Hematopoietic multipotent progenitor cell (in vitro differentiated cells): ENCODE results near the gene COL8A2. TPM values are rescaled to one million over a fixed set of nuclear protein-coding genes. Genes with fewer than 3 reads are reported as not detected.
A peak's percentile ranks its signal among the peaks of the same experiment; 100 is the strongest.
"Not testable (repeated sequence)": the region's sequence is repeated elsewhere in the genome, so short reads cannot be mapped to it uniquely, and the experiment has no call there.

Source experiments
- DNase-seq, 3 donors: peaks; one replicate each; pipeline ENCODE4 v3.0.0-alpha.2; 2011 to 2015; ENCODE audit warnings: low read depth in 2 of 3, low spot score in 2 of 3
- total RNA-seq: library from RNA; depleted of rRNA; stranded (reverse); fragments of >200 nt; gene quantifications from one replicate; pipeline ENCODE4 v1.2.3, GENCODE V29; 2012

COL8A2 gene
- 0.81 TPM for total RNA-seq

DNA sequence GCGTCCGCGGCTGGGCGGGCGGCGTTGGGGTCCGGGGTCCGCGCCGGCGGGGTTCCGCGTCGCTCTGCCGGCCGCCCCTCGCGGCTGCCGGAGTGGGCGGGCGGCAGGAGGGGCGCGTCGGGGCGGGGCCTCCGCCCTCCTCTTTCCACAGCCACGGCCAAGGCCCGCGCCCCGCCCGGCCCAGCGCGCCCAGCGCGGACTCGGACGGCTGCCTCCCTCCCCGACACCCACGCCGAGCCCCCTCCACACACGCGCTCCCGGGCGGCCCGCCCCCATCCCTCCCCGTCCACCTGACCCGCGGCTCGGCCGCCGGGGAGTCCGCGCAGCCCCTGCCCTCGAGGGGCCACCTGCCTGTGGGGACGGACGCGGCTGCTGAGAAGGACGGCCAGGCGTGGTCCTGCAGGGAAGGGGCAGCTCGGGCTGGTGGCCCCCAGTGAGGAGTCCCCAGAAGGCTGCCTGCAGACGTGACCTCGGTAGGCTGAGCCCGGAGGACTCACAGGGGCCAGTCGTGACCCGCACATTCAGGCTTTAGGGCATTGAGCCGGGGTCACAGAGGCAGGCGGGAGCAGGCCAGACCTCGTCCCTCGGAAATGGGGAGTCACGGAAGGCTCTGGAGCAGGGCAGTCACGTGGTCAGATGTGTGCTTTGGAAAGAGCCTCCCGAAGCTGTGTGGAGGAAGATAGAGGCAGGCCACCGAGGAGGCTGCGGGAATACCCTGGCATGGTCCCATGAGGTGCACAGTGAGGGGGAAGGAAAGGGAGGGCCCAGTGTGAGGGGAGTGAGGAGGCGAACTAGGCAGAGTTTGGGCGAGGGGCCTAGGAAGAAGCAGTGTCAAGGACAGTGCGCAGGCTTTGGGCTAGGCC, at the start of gene COL8A2:
Gene COL8A2, minus strand, starts transcription at position 94 of the 863 bp plus-strand sequence. CDS start 24,980 bp downstream, outside the sequence.
- DNase-seq, result peak in 1 of 3 donors; percentile 12

DNA sequence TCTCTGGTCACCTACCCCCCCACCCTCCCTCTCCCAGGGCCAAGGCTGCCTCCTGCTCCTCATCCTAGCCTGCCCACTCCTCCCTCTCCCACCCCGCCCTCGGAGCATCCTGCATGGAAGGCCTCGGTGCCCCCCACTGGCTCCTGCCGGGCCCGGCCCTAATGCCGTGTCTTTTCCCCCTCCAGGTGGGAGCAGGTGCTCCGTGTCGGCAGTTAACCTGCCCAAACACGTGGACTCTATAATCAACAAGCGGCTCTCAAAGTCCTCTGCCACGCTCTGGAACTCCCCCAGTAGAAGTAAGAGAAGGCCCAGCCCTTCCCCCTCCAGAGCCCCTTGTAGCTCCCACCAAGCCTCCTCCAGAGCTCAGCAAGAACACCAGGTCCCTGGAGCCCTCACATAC, 49.7 kb upstream of the COL8A2 start:
- DNase-seq, result no peak

DNA sequence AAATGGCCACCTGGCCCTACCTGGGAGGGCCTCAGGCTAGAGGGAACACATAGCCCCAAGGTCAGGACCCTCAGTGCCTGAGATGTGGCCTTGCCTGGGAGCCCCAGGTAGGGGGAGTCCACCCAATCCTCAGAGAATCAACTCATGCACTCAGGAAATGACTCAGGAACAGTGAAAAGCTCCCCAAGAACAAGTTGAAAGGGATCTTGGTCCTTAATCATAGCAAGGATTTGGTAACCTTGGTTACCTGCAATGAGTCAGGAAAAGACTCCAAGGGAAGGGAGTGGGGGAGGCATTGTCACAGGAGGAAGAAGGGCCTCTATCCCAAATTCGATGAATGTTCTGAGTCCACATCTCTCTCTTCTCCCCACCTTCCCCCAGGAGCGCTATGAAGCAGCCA, 48.0 kb upstream of the COL8A2 start:
- DNase-seq, result no peak

DNA sequence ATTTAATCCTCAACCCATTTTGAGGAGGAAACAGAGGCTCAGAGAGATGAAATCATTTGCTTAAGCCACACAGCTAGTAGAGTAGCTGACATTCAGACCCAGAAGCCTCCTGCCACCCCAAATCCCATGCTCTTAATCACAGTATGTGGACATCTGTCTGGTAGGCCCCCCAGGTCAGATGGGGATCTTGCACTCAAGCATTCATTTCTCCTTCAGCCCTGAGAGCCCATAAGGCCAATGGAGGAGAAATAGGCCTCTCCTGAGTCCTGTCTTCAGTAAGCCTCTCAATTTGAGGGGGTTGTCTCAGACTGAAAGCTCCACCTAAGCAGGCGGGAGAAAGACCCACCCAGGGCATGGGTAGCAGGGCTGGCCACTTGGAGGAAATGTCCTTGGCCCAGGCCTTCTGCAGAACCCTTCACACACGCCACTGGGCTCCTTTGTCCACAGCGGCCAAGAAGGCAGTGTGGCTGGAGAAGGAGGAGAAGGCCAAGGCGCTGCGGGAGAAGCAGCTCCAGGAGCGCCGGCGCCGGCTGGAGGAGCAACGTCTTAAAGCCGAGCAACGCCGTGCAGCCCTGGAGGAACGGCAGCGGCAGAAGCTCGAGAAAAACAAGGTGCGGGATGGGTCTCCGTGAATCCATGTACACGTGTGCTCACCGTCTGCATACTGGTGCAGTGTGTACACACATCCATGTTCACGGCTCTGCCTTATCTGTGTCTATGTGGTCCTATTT, 47.2 kb upstream of the COL8A2 start:
- no peak for DNase-seq

DNA sequence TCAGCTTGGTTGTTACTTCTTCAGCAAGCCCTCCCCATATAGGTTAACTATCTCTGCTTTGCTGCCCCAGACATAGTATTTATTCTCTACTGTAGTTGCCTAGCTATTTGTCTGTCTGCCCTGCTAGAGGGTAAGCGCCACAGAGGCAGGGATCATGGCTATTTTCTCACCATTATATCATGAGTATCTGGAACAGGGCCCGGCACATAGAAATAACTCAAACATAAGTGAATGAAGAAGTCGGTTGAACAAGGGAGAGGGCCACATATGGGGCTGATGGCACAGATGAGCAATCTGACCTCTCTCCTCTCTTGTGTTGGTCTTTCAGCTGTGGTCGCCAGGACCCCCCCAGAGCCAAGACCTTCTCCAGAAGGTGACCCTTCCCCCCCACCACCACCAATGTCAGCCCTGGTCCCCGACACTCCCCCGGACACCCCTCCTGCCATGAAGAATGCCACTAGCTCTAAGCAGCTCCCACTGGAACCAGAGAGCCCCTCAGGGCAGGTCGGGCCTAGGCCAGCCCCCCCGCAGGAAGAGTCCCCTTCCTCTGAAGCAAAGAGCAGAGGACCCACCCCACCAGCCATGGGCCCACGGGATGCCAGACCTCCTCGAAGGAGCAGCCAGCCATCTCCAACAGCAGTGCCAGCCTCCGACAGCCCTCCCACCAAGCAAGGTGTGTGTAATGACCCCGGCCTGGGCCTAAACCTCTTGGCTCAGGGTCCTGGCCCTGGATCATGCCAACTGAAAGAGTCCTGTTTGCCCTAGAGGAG, 45.8 kb upstream of the COL8A2 start:
- DNase-seq, result no peak

DNA sequence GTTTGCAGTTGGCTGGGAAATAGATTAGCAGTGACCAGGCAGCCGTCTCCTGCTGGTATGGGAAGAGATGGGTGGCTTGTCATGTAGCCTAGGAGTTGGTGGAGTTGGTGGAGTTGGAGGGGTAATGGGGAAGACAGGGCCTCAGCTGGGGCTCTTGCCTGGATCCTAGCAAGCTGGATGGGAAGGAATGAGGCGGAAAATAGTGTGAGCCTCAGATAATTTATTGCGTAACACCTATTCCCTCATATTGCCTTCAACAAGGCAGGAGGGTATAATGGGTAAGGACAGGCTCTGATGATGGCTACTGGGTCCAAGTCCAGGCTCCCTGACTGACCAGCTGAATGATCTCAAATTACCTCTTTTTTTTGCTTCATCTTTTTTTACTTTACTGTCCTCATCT, 43.5 kb upstream of the COL8A2 start:
- DNase-seq, result no peak

DNA sequence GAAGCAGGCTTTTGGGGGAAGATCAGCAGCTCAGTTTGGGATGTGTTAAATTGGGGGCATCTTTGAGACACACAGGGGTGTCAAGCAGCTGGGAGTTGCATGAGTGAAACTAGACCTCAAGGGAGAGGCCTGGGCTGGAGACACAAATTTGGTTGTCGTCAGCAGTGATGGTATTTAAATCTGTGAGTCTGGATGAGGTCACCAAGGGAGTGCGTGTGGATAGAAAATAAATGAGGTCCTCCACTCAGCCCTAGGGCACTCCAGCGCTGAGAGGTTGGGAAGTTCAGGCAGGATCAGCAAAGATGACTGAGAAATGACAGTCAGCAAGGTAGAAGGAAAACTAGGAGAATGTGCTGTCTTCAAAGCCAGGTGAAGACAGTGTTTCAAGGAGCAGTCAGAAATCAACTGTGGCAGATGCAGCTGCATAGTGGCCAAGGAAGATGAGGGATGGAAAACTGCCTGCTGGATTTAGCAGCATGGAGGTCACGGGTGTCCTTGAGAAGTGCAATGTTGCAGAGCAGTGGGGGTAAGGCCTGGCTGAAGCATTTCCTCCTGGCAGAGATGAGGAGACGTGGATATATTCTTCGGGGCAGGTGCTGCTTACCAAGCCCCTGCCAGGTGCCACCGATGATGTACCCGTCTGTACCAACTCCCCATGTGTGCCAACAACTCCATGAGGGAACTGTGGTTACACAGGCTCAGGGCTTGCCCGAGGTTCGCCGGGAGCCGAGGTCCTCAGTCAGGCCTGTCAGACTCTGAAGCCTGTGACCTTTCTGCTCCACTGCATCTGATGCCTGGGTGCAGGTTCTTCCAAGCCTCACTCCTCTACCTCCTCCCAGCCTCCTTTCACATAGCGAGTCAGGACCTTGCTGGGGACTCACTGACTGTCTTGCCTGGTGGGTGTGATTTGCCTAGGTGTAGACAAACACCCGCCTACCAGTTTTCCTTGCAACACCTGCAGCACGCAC, 42.2 kb upstream of the COL8A2 start:
- no peak for DNase-seq

DNA sequence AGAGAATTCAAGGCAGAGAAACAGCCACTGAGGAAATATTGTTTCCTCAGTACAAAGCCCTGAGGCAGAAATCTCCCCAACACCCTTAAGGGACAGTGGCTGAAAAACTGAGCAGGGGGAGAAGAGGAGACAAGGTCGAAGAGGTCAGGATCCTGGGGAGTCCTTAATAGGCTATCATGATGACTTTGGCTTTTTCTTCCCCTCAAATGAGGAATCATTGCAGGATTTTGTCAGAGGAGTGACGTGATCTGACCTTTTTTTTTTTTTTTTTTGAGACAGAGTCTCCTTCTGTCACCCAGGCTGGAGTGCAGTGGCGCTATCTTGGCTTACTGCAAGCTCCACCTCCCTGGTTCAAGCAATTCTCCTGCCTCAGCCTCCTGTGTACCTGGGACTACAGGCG, 41.1 kb upstream of the COL8A2 start:
- DNase-seq, result no peak

DNA sequence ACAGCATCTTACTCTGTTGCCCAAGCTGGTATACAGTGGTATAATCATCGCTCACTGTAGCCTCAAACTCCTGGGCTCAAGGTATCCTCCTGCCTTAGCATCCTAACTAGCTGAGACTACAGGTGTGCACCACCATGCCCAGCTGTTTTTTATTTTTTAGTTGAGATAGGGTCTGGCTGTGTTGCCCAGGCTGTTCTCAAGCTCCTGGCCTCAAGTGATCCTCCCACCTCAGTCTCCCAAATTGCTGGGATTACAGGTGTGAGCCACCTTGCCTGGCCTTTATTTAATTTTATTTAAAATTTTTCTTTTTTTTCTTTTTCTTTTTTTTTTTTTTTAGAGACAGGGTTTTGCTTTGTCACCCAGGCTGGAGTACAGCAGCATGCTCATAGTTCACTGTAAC, 40.1 kb upstream of the COL8A2 start:
- no peak for DNase-seq

DNA sequence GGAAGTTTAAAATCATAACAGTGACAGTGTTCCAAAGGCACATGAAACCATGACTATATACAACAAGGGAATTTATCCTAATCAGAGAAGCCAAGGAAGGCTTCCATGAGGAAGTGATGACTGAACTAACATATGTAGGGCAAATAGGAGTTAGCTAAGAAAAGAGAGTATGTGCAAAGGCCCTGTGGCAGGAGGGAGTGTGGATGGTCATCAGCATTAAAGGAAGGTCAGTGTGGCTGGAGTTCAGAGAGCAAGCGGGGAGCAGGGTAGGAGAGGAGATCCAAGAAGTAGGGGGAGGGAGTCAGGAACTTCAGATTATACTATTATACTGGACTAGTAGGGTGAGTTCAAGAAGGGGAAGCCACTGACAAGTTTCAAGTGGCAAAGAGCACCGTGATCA, 39.3 kb upstream of the COL8A2 start:
- no peak for DNase-seq

DNA sequence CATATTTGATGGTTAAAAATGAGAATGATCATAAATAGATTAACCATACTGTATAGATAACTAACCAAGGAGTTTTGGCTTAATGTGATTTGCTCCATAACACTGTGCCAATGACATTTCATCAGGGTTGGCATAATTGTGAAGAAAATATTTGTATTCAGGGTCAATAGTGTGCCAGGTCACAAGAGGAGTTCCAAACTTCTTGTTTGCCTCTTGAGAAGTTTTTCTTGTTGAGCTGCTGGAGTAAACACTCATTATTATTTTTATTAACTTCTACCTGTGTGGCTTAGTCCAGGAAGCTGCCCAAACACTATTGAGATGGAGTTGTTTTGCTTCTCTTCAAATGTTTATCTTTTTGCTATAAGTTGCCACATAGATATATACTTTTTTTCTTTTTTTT, 38.4 kb upstream of the COL8A2 start:
- no peak for DNase-seq

DNA sequence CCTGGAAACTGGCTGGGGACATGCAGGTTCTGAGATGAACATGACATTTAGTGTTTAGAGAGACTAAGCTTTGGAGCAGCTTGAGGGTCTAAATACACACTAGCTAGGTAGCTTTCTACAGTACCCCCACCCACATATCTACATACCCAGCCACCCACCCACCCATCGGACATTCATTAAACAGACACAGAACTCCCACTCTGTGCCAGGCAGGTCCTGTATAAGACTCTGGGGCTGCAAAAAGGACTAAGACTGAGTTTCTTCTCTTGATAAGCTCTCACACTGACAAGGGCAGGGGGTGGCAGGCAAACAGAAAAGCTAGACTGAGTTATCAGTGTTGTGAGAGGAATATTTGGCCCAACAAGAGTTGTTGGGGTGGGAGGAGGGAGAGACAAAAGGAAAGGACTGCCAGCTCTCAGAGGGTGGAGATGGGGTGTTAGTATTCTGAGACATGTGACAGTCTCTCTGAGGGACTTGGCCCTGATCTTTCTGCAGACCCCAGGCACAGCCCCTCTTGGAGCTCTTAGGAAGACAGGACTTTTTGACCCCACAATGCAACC, 37.7 kb upstream of the COL8A2 start:
- no peak for DNase-seq

DNA sequence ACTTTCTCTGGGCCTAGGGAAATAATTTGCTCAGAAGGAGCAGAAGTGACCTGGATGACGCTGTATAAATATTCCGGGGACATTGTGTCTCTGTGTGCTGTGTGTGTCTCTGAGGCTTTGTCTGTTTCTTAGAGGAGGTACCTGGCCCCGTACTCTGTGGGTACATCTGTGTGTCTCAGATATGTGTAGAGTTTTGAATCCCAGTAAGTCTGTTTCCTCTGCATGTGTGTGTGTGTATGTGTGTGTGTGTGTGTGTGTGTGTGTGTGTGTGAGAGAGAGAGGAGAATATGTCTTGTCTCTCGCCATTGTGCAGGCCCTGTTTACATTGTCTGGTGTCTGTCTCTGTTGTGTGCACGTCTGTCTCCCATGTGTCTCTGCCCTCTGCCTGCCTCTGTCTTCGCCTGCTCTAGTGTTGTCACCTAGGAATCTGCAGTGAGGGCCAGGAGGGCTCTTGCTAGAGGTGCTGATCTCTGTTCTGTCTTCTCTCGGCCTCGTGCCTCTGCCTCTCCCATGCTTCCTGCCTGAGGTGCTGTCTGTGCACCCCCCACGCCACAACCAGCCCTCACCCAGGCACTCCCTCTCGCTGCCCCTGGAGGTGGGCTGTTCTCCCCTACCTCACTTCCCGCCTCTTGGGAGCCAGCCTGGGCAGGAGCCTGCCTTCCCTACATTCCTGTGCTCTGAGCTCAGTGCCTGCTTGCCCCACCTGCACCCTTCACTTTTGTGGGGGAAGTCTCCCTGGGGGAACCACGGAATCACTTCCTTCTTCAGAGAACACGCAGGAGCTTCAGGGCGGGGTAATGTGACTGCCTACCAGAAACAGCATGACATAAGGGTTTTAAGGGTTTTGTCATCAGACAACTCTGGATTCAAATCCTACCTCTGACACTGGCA, 36.9 kb upstream of the COL8A2 start:
- peak in 1 of 3 donors; percentile 52 for DNase-seq

DNA sequence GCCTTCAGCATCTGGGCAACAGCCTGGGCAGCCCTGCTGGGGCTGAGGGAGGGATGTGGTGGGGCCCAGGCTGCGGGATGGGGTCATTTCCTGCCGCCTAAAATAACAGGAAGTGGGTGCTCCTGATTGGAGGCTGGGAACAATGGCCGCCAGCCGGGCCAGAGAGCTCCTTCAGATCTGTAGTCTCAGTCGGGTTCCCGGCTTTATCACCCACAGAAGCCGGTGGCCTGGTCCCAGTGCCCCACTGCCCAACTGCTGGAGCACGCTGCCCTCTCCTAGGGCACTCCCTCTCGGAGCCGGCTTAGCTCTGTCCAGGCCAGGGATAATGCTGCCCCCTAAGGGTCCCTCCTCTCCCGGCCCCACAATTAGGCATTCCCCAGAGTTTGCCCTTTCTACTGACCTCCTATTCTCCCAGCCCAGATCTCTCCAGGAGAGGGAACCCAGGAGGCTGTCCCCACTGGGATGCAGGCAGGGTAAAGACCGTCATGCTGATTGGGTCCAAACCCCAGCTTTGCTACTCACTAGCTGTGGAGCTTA, 36.0 kb upstream of the COL8A2 start:
- DNase-seq, result peak in 2 of 3 donors; percentile 72 to 84

DNA sequence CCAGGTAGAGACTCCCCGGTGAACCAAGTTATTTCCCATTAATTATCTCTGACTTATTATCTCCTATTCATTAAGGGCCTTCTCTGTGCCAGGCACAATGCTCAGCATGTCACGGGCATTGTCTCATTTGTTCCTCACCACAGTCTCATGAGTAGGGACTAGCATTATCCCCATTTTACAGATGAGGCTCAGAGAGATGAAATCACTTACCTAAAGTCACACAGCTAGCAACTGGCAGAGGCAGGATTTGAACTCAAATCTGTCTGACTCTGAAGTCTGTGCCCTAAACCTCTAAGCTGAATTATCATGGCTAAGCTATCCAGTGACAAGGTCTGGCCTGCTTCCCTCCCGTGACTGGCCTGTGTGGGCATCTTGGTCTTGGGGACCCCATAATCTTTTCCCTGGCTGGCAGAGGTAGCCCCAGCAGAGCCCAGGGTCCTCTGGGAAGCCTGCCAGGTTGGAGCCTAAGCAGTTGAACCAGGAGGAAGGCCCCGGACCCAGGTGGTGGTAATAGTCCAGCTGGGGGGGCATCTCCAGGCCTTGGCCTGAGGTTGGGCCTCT, 35.4 kb upstream of the COL8A2 start:
- peak in 1 of 3 donors; percentile 7 for DNase-seq

DNA sequence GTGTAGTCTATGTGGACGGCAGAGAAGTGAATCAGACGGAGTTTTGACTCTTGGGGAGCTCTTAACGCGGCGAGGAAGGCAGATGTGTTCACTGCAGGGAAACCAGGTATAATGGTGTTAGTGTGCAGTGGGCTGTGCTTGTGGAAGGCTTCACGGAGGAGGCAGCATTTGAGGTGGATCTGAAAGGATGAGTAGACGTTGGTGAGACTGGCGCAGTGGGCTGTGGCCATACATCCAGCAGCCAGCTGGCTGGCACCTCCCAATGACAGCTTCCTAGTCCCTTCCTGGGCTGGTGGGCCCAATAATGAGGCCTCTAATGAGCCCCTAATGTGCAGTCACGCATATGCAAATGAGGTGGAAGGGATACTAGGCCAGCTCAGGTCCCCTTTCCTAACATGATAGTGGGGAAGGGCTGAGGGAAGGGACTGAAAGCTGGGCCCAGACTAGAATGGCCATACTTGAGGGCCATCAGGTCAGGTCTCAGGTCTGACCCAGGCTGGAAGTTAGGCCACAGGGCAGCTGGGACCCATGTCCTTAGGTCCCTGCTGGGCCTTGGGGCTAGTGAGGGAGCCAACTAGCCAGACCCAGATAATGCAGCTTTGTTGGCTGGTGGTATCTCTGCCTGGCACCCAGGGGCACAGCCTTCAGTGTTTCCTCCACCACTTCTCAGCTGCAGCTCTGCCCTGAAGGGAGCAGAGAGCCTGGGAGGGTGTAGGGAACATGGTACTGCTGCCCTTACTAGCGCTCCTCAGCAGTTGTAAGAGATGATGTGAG, 34.8 kb upstream of the COL8A2 start:
- DNase-seq, result no peak

DNA sequence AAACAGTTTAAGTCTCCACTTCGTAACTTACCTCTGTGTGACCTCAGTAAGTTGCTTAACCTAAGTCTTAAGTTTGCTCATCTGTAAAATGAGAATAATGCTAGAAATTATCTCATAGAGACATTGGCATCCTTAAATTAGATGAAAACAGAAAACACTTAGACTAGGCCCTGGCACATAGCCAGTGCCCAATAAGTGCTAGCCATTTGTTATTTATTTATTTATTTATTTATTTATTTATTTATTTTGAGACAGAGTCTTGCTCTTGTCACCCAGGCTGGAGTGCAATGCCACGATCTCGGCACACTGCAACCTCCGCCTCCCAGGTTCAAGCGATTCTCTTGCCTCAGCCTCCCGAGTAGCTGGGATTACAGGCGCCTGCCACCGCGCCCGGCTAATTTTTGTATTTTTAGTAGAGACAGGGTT, 33.8 kb upstream of the COL8A2 start:
- not testable (repeated sequence) for DNase-seq
